SK-N-SH (cell line): ENCODE measurements around the gene RPH3AL. TPM values are rescaled to one million over a fixed set of nuclear protein-coding genes. Genes with fewer than 3 reads are reported as not detected.

Source experiments
- CTCF ChIA-PET: fragments of 300-600, 350-600 bp; formaldehyde crosslinking; extraction: SDS; loops from one replicate; lab custom pipeline; 2021; lab: Yijun Ruan, JAX
- POLR2A ChIA-PET: fragments of 350-600 bp; sonication (Branson Sonifier 250); formaldehyde crosslinking; extraction: SDS; loops from one replicate; lab custom pipeline; 2020; ENCODE audit warnings: antibody characterized with exemption, inconsistent platforms; lab: Yijun Ruan, JAX
- DNase-seq: peaks from one replicate; pipeline ENCODE4 v3.0.0; 2012
- H2AFZ ChIP-seq: fragments of 200-600 bp; sonication (generic); 2 replicates; pipeline ENCODE4 v1.8.1; 2016; ENCODE audit warnings: antibody characterized with exemption, mild to moderate bottlenecking, low read depth
- H3F3A ChIP-seq: fragments of 200-600 bp; sonication (generic); replicated peaks from 2 replicates; pipeline ENCODE3; 2016; ENCODE audit warnings: antibody characterized with exemption, mild to moderate bottlenecking; ENCODE audit not compliant: insufficient read depth
- H3K27ac ChIP-seq, 2 experiments: fragments of 200-500 bp in 1 of 2; fragments of 200-600 bp in 1 of 2; sonication (Bioruptor generic) in 1 of 2; sonication (generic), shearing (Covaris generic) in 1 of 2; 2 replicates each; pipeline versions ENCODE4 v1.5.1 to v1.6.1; 2014 to 2016; ENCODE audit warnings: low read depth in 2 of 2, inconsistent platforms in 1 of 2, low read length in 1 of 2, mild to moderate bottlenecking in 1 of 2, mixed read lengths in 1 of 2
- H3K27me3 ChIP-seq: fragments of 200-600 bp; sonication (generic), shearing (Covaris generic); 2 replicates; pipeline ENCODE4 v1.6.1; 2016; ENCODE audit warnings: mixed run types; ENCODE audit not compliant: insufficient read depth
- H3K36me3 ChIP-seq, 2 experiments: fragments of 200-500 bp in 1 of 2; fragments of 200-600 bp in 1 of 2; sonication (Bioruptor generic) in 1 of 2; sonication (generic) in 1 of 2; replicated peaks in 1 of 2; 2 replicates each; pipeline versions ENCODE3 to v1.5.1; 2014 to 2016; ENCODE audit warnings: low read length in 1 of 2, mild to moderate bottlenecking in 1 of 2; ENCODE audit not compliant: insufficient read depth in 2 of 2, control insufficient read depth in 1 of 2
- H3K4me1 ChIP-seq, 2 experiments: fragments of 200-500 bp in 1 of 2; fragments of 200-600 bp in 1 of 2; sonication (Bioruptor generic) in 1 of 2; sonication (generic), shearing (Covaris generic) in 1 of 2; 2 replicates each; pipeline versions ENCODE4 v1.5.1 to v1.6.1; 2014 to 2016; ENCODE audit warnings: low read depth in 1 of 2, low read length in 1 of 2, mixed run types in 1 of 2; ENCODE audit not compliant: insufficient read depth in 2 of 2, control insufficient read depth in 1 of 2
- H3K4me2 ChIP-seq: fragments of 200-600 bp; sonication (generic), shearing (Covaris generic); 2 replicates; pipeline ENCODE4 v1.6.1; 2017; ENCODE audit warnings: mixed run types
- H3K4me3 ChIP-seq, 2 experiments: fragments of 200-500 bp in 1 of 2; fragments of 200-600 bp in 1 of 2; sonication (Bioruptor generic) in 1 of 2; sonication (generic), shearing (Covaris generic) in 1 of 2; 2 replicates each; pipeline versions ENCODE4 v1.5.1 to v1.8.1; 2014 to 2016; ENCODE audit warnings: low read depth in 2 of 2, inconsistent platforms in 1 of 2, low read length in 1 of 2, mild to moderate bottlenecking in 1 of 2, mixed read lengths in 1 of 2, moderate library complexity in 1 of 2
- H3K79me2 ChIP-seq: fragments of 200-600 bp; sonication (generic); 2 replicates; pipeline ENCODE4 v1.8.1; 2017; ENCODE audit warnings: mild to moderate bottlenecking; ENCODE audit not compliant: insufficient read depth
- H3K9ac ChIP-seq: fragments of 200-600 bp; sonication (generic); 2 replicates; pipeline ENCODE4 v1.6.1; 2017; ENCODE audit warnings: mixed run types
- H3K9me2 ChIP-seq: fragments of 200-600 bp; sonication (generic); 2 replicates; pipeline ENCODE4 v1.6.1; 2017; ENCODE audit warnings: mixed run types
- H3K9me3 ChIP-seq: fragments of 200-600 bp; sonication (generic); 2 replicates; pipeline ENCODE4 v1.6.1; 2017; ENCODE audit warnings: mixed run types, mild to moderate bottlenecking, moderate library complexity
- H4K20me1 ChIP-seq: fragments of 200-600 bp; sonication (generic); 2 replicates; pipeline ENCODE4 v1.6.1; 2017; ENCODE audit warnings: mild to moderate bottlenecking, mixed run types; ENCODE audit not compliant: insufficient read depth
- ELF1 ChIP-seq: IDR thresholded peaks from 2 replicates; pipeline ENCODE4 v1.4.0; 2012
- EP300 ChIP-seq, 2 experiments: IDR thresholded peaks; 2 replicates each; pipeline versions ENCODE4 v1.4.0 to v1.6.1; 2012; ENCODE audit warnings: borderline replicate concordance in 1 of 2, low read depth in 1 of 2, low read length in 1 of 2
- FOXM1 ChIP-seq: IDR thresholded peaks from 2 replicates; pipeline ENCODE4 v1.4.0; 2012; ENCODE audit warnings: low read depth, mild to moderate bottlenecking
- GATA2 ChIP-seq: sonication (generic); formaldehyde crosslinking; IDR thresholded peaks from 2 replicates; pipeline ENCODE4 v1.5.0; 2020; ENCODE audit warnings: mild to moderate bottlenecking, missing genetic modification reagents
- JUND ChIP-seq: IDR thresholded peaks from 2 replicates; pipeline ENCODE4 v1.4.0; 2012
- NFIC ChIP-seq: IDR thresholded peaks from 2 replicates; pipeline ENCODE4 v1.4.0; 2012; ENCODE audit warnings: borderline replicate concordance
- NRF1 ChIP-seq: IDR thresholded peaks from 2 replicates; pipeline ENCODE4 v1.6.1; 2012; ENCODE audit warnings: low read depth, mild to moderate bottlenecking, low read length
- POLR2AphosphoS5 ChIP-seq: IDR thresholded peaks from 2 replicates; pipeline ENCODE4 v1.6.1; 2012; ENCODE audit warnings: low read depth, low read length
- RAD21 ChIP-seq: IDR thresholded peaks from 2 replicates; pipeline ENCODE4 v1.6.1; 2012; ENCODE audit warnings: mild to moderate bottlenecking, low read length
- SIN3A ChIP-seq: IDR thresholded peaks from 2 replicates; pipeline ENCODE4 v1.6.1; 2012; ENCODE audit warnings: low read depth, mild to moderate bottlenecking, low read length, moderate library complexity, borderline replicate concordance
- TCF12 ChIP-seq: IDR thresholded peaks from 2 replicates; pipeline ENCODE4 v1.4.0; 2012
- TEAD4 ChIP-seq: IDR thresholded peaks from 2 replicates; pipeline ENCODE4 v1.4.0; 2012; ENCODE audit warnings: mild to moderate bottlenecking, borderline replicate concordance; ENCODE audit not compliant: insufficient read depth
- YY1 ChIP-seq: IDR thresholded peaks from 2 replicates; pipeline ENCODE4 v1.4.0; 2012; ENCODE audit warnings: low read depth, mild to moderate bottlenecking
- ZBTB33 ChIP-seq: IDR thresholded peaks from 2 replicates; pipeline ENCODE4 v1.4.0; 2012; ENCODE audit warnings: low read depth, borderline replicate concordance
- WGBS: methylation state at CpG from one replicate; pipeline ENCODE4 v1.1.6; 2017; ENCODE audit warnings: low lambda C conversion rate; 5-methylcytosine and 5-hydroxymethylcytosine counted together
- polyA plus RNA-seq, 3 experiments: library from polyadenylated mRNA; depleted of rRNA; stranded (reverse); fragments of >200 nt; gene quantifications; 2 replicates each; pipeline ENCODE4 v1.2.3, GENCODE V29; 2012
- TF ChIP-seq, protein P1 (sequence below): fragments of 200-600 bp; sonication (generic); IDR thresholded peaks from 2 replicates; pipeline ENCODE4 v1.6.1; 2017; ENCODE audit warnings: antibody characterized with exemption, mild to moderate bottlenecking, moderate library complexity
- TF ChIP-seq, protein P2 (sequence below): fragments of 150-350 bp; IDR thresholded peaks from 2 replicates; pipeline ENCODE4 v1.6.1; 2017; ENCODE audit warnings: antibody characterized with exemption, low read length, low read depth, borderline replicate concordance
- TF ChIP-seq, protein P3 (sequence below): IDR thresholded peaks from 2 replicates; pipeline ENCODE4 v1.6.1; 2012; ENCODE audit warnings: mild to moderate bottlenecking, low read depth, low read length, moderate library complexity

The RPH3AL gene
- polyA plus RNA-seq, 1 of the 3 experiments (the other 2 are of a cell fraction): 2.9 TPM

GRCh38 chr17:177762-178161 is 174.8 kb downstream of the RPH3AL start (continued):
- TF ChIP-seq, protein P1, sequence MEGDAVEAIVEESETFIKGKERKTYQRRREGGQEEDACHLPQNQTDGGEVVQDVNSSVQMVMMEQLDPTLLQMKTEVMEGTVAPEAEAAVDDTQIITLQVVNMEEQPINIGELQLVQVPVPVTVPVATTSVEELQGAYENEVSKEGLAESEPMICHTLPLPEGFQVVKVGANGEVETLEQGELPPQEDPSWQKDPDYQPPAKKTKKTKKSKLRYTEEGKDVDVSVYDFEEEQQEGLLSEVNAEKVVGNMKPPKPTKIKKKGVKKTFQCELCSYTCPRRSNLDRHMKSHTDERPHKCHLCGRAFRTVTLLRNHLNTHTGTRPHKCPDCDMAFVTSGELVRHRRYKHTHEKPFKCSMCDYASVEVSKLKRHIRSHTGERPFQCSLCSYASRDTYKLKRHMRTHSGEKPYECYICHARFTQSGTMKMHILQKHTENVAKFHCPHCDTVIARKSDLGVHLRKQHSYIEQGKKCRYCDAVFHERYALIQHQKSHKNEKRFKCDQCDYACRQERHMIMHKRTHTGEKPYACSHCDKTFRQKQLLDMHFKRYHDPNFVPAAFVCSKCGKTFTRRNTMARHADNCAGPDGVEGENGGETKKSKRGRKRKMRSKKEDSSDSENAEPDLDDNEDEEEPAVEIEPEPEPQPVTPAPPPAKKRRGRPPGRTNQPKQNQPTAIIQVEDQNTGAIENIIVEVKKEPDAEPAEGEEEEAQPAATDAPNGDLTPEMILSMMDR: no peak
- TF ChIP-seq, protein P2, sequence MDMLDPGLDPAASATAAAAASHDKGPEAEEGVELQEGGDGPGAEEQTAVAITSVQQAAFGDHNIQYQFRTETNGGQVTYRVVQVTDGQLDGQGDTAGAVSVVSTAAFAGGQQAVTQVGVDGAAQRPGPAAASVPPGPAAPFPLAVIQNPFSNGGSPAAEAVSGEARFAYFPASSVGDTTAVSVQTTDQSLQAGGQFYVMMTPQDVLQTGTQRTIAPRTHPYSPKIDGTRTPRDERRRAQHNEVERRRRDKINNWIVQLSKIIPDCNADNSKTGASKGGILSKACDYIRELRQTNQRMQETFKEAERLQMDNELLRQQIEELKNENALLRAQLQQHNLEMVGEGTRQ: no peak
- no peak for TF ChIP-seq RAD21
- TF ChIP-seq ZBTB33: no peak
- TF ChIP-seq NFIC: no peak
- no peak for TF ChIP-seq POLR2AphosphoS5

GRCh38 chr17:177155-177554 is 175.5 kb downstream of the RPH3AL start:
- H3K36me3 ChIP-seq: no peaks in the 10 kb centered on the region
- no peaks in the 10 kb centered on the region for H4K20me1 ChIP-seq
- WGBS: 50% methylated on average over 3 of the region's 3 CpGs
- no peaks in the 10 kb centered on the region for H3K9me3 ChIP-seq
- no peak overlapping the region for H2AFZ ChIP-seq
- H3K4me2 ChIP-seq: no peak overlapping the region
- no peak overlapping the region; a peak in 1 of 4 replicates for H3K27ac ChIP-seq
- peaks cover 37% of the 10 kb centered on the region for H3K27me3 ChIP-seq
- no peaks in the 10 kb centered on the region for H3F3A ChIP-seq
- ChIA-PET CTCF (interaction anchor here (5.1 to 6.5 kb wide), 2 partner anchors 12 to 132 kb away, joined by 38 to 44 read pairs; no protein-coding TSS in a partner anchor), POLR2A (no interaction called here)
- peaks cover 0 to 56% of the 10 kb centered on the region in 2 experiments; a peak in 2 of 4 replicates for H3K4me1 ChIP-seq
- no peak for TF ChIP-seq YY1
- no peak for TF ChIP-seq ELF1
- TF ChIP-seq, protein P3, sequence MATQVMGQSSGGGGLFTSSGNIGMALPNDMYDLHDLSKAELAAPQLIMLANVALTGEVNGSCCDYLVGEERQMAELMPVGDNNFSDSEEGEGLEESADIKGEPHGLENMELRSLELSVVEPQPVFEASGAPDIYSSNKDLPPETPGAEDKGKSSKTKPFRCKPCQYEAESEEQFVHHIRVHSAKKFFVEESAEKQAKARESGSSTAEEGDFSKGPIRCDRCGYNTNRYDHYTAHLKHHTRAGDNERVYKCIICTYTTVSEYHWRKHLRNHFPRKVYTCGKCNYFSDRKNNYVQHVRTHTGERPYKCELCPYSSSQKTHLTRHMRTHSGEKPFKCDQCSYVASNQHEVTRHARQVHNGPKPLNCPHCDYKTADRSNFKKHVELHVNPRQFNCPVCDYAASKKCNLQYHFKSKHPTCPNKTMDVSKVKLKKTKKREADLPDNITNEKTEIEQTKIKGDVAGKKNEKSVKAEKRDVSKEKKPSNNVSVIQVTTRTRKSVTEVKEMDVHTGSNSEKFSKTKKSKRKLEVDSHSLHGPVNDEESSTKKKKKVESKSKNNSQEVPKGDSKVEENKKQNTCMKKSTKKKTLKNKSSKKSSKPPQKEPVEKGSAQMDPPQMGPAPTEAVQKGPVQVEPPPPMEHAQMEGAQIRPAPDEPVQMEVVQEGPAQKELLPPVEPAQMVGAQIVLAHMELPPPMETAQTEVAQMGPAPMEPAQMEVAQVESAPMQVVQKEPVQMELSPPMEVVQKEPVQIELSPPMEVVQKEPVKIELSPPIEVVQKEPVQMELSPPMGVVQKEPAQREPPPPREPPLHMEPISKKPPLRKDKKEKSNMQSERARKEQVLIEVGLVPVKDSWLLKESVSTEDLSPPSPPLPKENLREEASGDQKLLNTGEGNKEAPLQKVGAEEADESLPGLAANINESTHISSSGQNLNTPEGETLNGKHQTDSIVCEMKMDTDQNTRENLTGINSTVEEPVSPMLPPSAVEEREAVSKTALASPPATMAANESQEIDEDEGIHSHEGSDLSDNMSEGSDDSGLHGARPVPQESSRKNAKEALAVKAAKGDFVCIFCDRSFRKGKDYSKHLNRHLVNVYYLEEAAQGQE: no peak
- TF ChIP-seq TEAD4: no peak
- TF ChIP-seq GATA2 (CRISPR knock-in tag): no peak
- no peak for TF ChIP-seq NRF1
- TF ChIP-seq TCF12: no peak
- no peak for TF ChIP-seq EP300 (IDR thresholded peaks at IDR 0.05; ENCODE audit: borderline replicate concordance in 1 of 2, low read depth in 1 of 2, low read length in 1 of 2)
- TF ChIP-seq POLR2AphosphoS5: no peak
- no peak for TF ChIP-seq NFIC
- no peak for TF ChIP-seq FOXM1
- TF ChIP-seq RAD21: no peak
- no peak for TF ChIP-seq JUND
- TF ChIP-seq SIN3A: no peak
- TF ChIP-seq ZBTB33: no peak
- H3K9me2 ChIP-seq: no peaks in the 10 kb centered on the region
- no peak for DNase-seq
- no peak overlapping the region for H3K4me3 ChIP-seq
- no peak overlapping the region for H3K9ac ChIP-seq
- no peaks in the 10 kb centered on the region for H3K79me2 ChIP-seq
